K562 (cell line): Measurements from ENCODE around the gene DHRS13. TPM values are rescaled to one million over a fixed set of nuclear protein-coding genes. Genes with fewer than 3 reads are reported as not detected.

Source experiments
- ADNP ChIP-seq: fragments of 200-800 bp; sonication (Bioruptor generic); IDR thresholded peaks from 2 replicates; pipeline ENCODE4 v1.6.1; 2016; ENCODE audit warnings: missing genetic modification characterization, missing compliant biosample characterization
- CTBP1 ChIP-seq: fragments of 450-650 bp; IDR thresholded peaks from 2 replicates; pipeline ENCODE4 v1.6.1; 2016; ENCODE audit warnings: borderline replicate concordance
- EP300 ChIP-seq: IDR thresholded peaks from 2 replicates; pipeline ENCODE4 v1.6.1; 2012; ENCODE audit warnings: low read length, improper control_type of control experiment
- ESRRA ChIP-seq: fragments of 450-650 bp; IDR thresholded peaks from 2 replicates; pipeline ENCODE4 v1.6.1; 2014; ENCODE audit warnings: low read depth, mild to moderate bottlenecking, moderate library complexity, borderline replicate concordance
- FOXA3 ChIP-seq, 2 experiments: fragments of 450-650 bp in 1 of 2; sonication (generic) in 1 of 2; formaldehyde crosslinking; IDR thresholded peaks in 1 of 2; conservative IDR thresholded peaks in 1 of 2; 2 replicates each; pipeline versions ENCODE4 v1.4.0 to v1.8.0; 2020 to 2022; ENCODE audit warnings: mild to moderate bottlenecking in 2 of 2, missing genetic modification reagents in 1 of 2
- GATAD2A ChIP-seq: fragments of 450-650 bp; IDR thresholded peaks from 2 replicates; pipeline ENCODE4 v1.6.1; 2017
- HDAC2 ChIP-seq: fragments of 450-650 bp; IDR thresholded peaks from 2 replicates; pipeline ENCODE4 v1.6.1; 2016; ENCODE audit warnings: mild to moderate bottlenecking
- NEUROD1 ChIP-seq: fragments of 150-350 bp; IDR thresholded peaks from 2 replicates; pipeline ENCODE4 v1.6.1; 2014; ENCODE audit warnings: borderline replicate concordance, low read length, low read depth; ENCODE audit not compliant: partially characterized antibody
- NFE2L1 ChIP-seq: fragments of 450-650 bp; IDR thresholded peaks from 2 replicates; pipeline ENCODE4 v1.6.1; 2016; ENCODE audit warnings: missing genetic modification characterization, low read depth, mild to moderate bottlenecking, missing compliant biosample characterization, moderate library complexity, borderline replicate concordance
- POLR2G ChIP-seq: fragments of 200-400 bp; formaldehyde crosslinking; IDR thresholded peaks from 2 replicates; pipeline ENCODE4 v1.6.1; 2017; ENCODE audit warnings: low read depth, mild to moderate bottlenecking, antibody characterized with exemption, low read length, moderate library complexity
- PURB ChIP-seq: sonication (generic); formaldehyde crosslinking; IDR thresholded peaks from 2 replicates; pipeline ENCODE4 v1.9.0; 2021; ENCODE audit warnings: low read depth, mild to moderate bottlenecking, missing genetic modification reagents
- RNF219 ChIP-seq: fragments of 250-450 bp; sonication (Bioruptor Pico); IDR thresholded peaks from 2 replicates; pipeline ENCODE4 v1.5.0; 2022; ENCODE audit warnings: mild to moderate bottlenecking
- TEAD1 ChIP-seq, 2 experiments: fragments of 450-650 bp in 1 of 2; sonication (generic) in 1 of 2; formaldehyde crosslinking; IDR thresholded peaks; 2 replicates each; pipeline versions ENCODE4 v1.4.0 to v1.8.0; 2020 to 2022; ENCODE audit warnings: mild to moderate bottlenecking in 2 of 2, missing genetic modification reagents in 1 of 2
- WHSC1 ChIP-seq: IDR thresholded peaks from one replicate; pipeline ENCODE4 v1.6.1; 2012; ENCODE audit warnings: low read length, control low read depth, inconsistent platforms
- ZBTB33 ChIP-seq: sonication (generic); formaldehyde crosslinking; IDR thresholded peaks from 2 replicates; pipeline ENCODE4 v1.8.1; 2023; ENCODE audit warnings: mild to moderate bottlenecking, missing genetic modification reagents
- ZBTB7A ChIP-seq: IDR thresholded peaks from 2 replicates; pipeline ENCODE4 v1.6.1; 2011; ENCODE audit warnings: low read depth, mild to moderate bottlenecking, low read length, moderate library complexity, borderline replicate concordance; ENCODE audit not compliant: control insufficient read depth
- ZFP30 ChIP-seq: fragments of 250-450 bp; sonication (Bioruptor Pico); IDR thresholded peaks from 2 replicates; pipeline ENCODE4 v1.8.0; 2022; ENCODE audit warnings: moderate library complexity, mild to moderate bottlenecking, inconsistent platforms, borderline replicate concordance
- ZNF644 ChIP-seq: fragments of 200-800 bp; sonication (Bioruptor generic); IDR thresholded peaks from 2 replicates; pipeline ENCODE4 v1.6.1; 2016; ENCODE audit warnings: low read depth, missing genetic modification characterization, missing compliant biosample characterization
- polyA plus RNA-seq, 8 experiments: library from polyadenylated mRNA; depleted of rRNA in 4 of 8; stranded (reverse) in 5 of 8; unstranded in 3 of 8; fragments of >200 nt; fragmentation: Nextera tagmentation in 2 of 8; fragmentation: Illumina TruSeq in 1 of 8; extraction: Ambion mirVana in 2 of 8; extraction: Trizol in 1 of 8; gene quantifications; 2 replicates each; pipeline versions ENCODE4 v1.2.1 to v1.2.3, GENCODE V29; 2011 to 2014; ENCODE audit warnings: inconsistent platforms in 1 of 8, missing spikeins in 1 of 8
- total RNA-seq, 7 experiments: library from RNA; depleted of rRNA in 6 of 7; stranded (reverse); fragments of >200 nt in 6 of 7; fragmentation: Illumina TruSeq in 2 of 7; extraction: Trizol in 2 of 7; gene quantifications; 2 replicates each; pipeline versions ENCODE4 v1.2.1 to v1.2.3, GENCODE V29; 2011 to 2021; ENCODE audit warnings: low replicate concordance in 1 of 7
- TF ChIP-seq, protein P1 (sequence below): sonication (generic); formaldehyde crosslinking; IDR thresholded peaks from 2 replicates; pipeline ENCODE4 v1.8.0; 2022; ENCODE audit warnings: mild to moderate bottlenecking, missing genetic modification reagents

Gene DHRS13
- total and polyA plus RNA-seq, 9 of the 15 experiments (the other 6 are each of a cell fraction or from before 2014, with no cell fraction given), result 0.32 to 52.3 (median 34.3) TPM; not detected in 1

GRCh38 chr17:28912281-28912937 is 9.5 kb upstream of the DHRS13 start (continued):
- TF ChIP-seq ZBTB33 (CRISPR knock-in tag) (no peak), ZNF644 (no peak), TEAD1 (CRISPR knock-in tag; IDR thresholded peaks at IDR 0.05) (0 out of 4 replicates have a peak, but pooled peaks have one; percentile 18 to 60), POLR2G (peak; percentile 48; the same call in 1 of the 2 replicates), NFE2L1 (tag) (no peak), EP300 (peak; percentile 75; the same call in 1 of the 2 replicates), NEUROD1 (peak; percentile 79), WHSC1 (no peak), RNF219 (CRISPR knock-in tag) (no peak), ZBTB7A (0 out of 2 replicates have a peak, but pooled peaks have one; percentile 30), GATAD2A (peak; percentile 12; the same call in 1 of the 2 replicates), ADNP (tag) (no peak), ZFP30 (CRISPR knock-in tag) (no peak), PURB (CRISPR knock-in tag) (no peak), HDAC2 (peak; percentile 80; the same call in 1 of the 2 replicates), ESRRA (peak; percentile 62; the same call in 1 of the 2 replicates), CTBP1 (peak; percentile 80; the same call in 1 of the 2 replicates), FOXA3 (CRISPR knock-in tag; conservative IDR thresholded peaks at IDR 0.05 in 1 of 2, IDR thresholded peaks at IDR 0.05 in 1 of 2) (0 out of 4 replicates have a peak, but pooled peaks of 1 of the 2 experiments have one; percentile 55)
- TF ChIP-seq, protein P1, sequence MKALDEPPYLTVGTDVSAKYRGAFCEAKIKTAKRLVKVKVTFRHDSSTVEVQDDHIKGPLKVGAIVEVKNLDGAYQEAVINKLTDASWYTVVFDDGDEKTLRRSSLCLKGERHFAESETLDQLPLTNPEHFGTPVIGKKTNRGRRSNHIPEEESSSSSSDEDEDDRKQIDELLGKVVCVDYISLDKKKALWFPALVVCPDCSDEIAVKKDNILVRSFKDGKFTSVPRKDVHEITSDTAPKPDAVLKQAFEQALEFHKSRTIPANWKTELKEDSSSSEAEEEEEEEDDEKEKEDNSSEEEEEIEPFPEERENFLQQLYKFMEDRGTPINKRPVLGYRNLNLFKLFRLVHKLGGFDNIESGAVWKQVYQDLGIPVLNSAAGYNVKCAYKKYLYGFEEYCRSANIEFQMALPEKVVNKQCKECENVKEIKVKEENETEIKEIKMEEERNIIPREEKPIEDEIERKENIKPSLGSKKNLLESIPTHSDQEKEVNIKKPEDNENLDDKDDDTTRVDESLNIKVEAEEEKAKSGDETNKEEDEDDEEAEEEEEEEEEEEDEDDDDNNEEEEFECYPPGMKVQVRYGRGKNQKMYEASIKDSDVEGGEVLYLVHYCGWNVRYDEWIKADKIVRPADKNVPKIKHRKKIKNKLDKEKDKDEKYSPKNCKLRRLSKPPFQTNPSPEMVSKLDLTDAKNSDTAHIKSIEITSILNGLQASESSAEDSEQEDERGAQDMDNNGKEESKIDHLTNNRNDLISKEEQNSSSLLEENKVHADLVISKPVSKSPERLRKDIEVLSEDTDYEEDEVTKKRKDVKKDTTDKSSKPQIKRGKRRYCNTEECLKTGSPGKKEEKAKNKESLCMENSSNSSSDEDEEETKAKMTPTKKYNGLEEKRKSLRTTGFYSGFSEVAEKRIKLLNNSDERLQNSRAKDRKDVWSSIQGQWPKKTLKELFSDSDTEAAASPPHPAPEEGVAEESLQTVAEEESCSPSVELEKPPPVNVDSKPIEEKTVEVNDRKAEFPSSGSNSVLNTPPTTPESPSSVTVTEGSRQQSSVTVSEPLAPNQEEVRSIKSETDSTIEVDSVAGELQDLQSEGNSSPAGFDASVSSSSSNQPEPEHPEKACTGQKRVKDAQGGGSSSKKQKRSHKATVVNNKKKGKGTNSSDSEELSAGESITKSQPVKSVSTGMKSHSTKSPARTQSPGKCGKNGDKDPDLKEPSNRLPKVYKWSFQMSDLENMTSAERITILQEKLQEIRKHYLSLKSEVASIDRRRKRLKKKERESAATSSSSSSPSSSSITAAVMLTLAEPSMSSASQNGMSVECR (CRISPR knock-in tag), result no peak
